Sigmoid colon (tissue), 7 donors: ENCODE data around the gene CFAP69. TPM values are rescaled to one million over a fixed set of nuclear protein-coding genes. Genes with fewer than 3 reads are reported as not detected.

Source experiments
- DNase-seq: peaks from one replicate; pipeline ENCODE4 v3.0.0-alpha.2; 2019
- H3K27ac ChIP-seq, 4 donors: fragments of 200-600 bp; sonication (generic); one replicate each; pipeline ENCODE4 v1.5.1; 2016 to 2019; ENCODE audit warnings: mild to moderate bottlenecking in 1 of 4
- H3K27me3 ChIP-seq, 3 donors: fragments of 200-600 bp; sonication (generic); one replicate each; pipeline ENCODE4 v1.5.1; 2019; ENCODE audit warnings: mild to moderate bottlenecking in 1 of 3
- H3K36me3 ChIP-seq, 4 donors: fragments of 200-600 bp; sonication (generic); one replicate each; pipeline ENCODE4 v1.5.1; 2016 to 2019
- H3K4me1 ChIP-seq, 4 donors: fragments of 200-600 bp; sonication (generic); one replicate each; pipeline ENCODE4 v1.5.1; 2017 to 2019
- H3K4me3 ChIP-seq, 4 donors: fragments of 200-600 bp; sonication (generic); one replicate each; pipeline ENCODE4 v1.5.1; 2017 to 2019; ENCODE audit warnings: mild to moderate bottlenecking in 2 of 4, moderate library complexity in 1 of 4
- H3K9me3 ChIP-seq, 4 donors: fragments of 200-600 bp in 3 of 4; sonication (generic) in 3 of 4; one replicate each; pipeline versions ENCODE4 v1.5.1 to v1.6.1; 2013 to 2019
- EP300 ChIP-seq, 4 donors: sonication (generic); formaldehyde crosslinking; IDR thresholded peaks; one replicate each; pipeline ENCODE4 v1.6.1; 2017; ENCODE audit warnings: antibody characterized with exemption in 4 of 4
- POLR2A ChIP-seq, 2 donors: fragments of 450-650 bp; IDR thresholded peaks; one replicate each; pipeline ENCODE4 v1.6.1; 2016; ENCODE audit warnings: antibody characterized with exemption in 2 of 2, mild to moderate bottlenecking in 2 of 2, moderate library complexity in 2 of 2
- POLR2AphosphoS5 ChIP-seq, 4 donors: sonication (generic); formaldehyde crosslinking; IDR thresholded peaks; one replicate each; pipeline ENCODE4 v1.6.1; 2017; ENCODE audit warnings: antibody characterized with exemption in 4 of 4
- WGBS, 2 donors: extraction: QIAGEN DNeasy Blood & Tissue Kit; methylation state at CpG; one replicate each; pipeline ENCODE4 v1.1.7; 2013; 5-methylcytosine and 5-hydroxymethylcytosine counted together
- intact Hi-C: fragments of 100-400 bp; cut with DNase I; formaldehyde crosslinking; loops from one replicate; pipeline ENCODE4 v1.15.1; 2023
- polyA plus RNA-seq, 3 donors: library from polyadenylated mRNA; stranded (reverse); fragments of 200-250 nt; gene quantifications; one replicate each; pipeline ENCODE4 v1.2.3, GENCODE V29; 2013
- total RNA-seq, 4 donors: library from RNA; depleted of rRNA; stranded (reverse); fragments of >200 nt; gene quantifications; one replicate each; pipeline ENCODE4 v1.1.0, GENCODE V29; 2016
- TF ChIP-seq, protein P1 (sequence below), 4 experiments: fragments of 450-650 bp in 3 of 4; fragments of 200-600 bp in 1 of 4; IDR thresholded peaks; one replicate each; pipeline ENCODE4 v1.5.1; 2016 to 2019; ENCODE audit warnings: antibody characterized with exemption in 4 of 4, mild to moderate bottlenecking in 3 of 4, moderate library complexity in 2 of 4
- donor health status: healthy with polysubstance abuse.
- donor health status: Bipolar disorder and iron deficiency.
- donor health status: healthy.

Gene CFAP69
- total and polyA plus RNA-seq, 7 donors: 1.0 to 23.5 (median 4.9) TPM

DNA sequence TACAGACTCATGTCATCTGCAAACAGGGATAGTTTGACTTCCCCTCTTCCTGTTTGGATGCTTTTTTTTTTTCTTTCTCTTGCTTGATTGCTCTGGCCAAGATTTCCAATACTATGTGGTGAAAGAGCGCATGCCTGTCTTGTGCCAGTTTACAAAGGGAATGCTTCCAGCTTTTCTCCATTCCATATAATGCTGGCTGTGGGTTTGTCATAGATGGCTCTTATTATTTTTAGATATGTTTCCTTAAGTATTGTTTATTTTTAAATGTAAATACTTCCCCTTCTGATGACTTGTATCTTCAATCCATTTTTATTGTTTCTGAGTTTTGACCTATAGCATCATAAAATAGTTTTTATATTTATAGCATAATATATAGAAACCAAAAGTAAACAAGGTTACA lies 58.3 kb downstream of the CFAP69 start:
- Histone ChIP-seq H3K27me3 (no peaks in the 10 kb centered on the region), H3K4me1 (no peaks in the 10 kb centered on the region), H3K9me3 (no peaks in the 10 kb centered on the region), H3K4me3 (no peak overlapping the region), H3K36me3 (peaks cover 0 to 9% (median 0%) of the 10 kb centered on the region in 4 donors), H3K27ac (no peak overlapping the region)
- TF ChIP-seq POLR2AphosphoS5 (IDR thresholded peaks at IDR 0.05) (no peak), EP300 (IDR thresholded peaks at IDR 0.05) (no peak), POLR2A (IDR thresholded peaks at IDR 0.05) (no peak)
- TF ChIP-seq, protein P1, sequence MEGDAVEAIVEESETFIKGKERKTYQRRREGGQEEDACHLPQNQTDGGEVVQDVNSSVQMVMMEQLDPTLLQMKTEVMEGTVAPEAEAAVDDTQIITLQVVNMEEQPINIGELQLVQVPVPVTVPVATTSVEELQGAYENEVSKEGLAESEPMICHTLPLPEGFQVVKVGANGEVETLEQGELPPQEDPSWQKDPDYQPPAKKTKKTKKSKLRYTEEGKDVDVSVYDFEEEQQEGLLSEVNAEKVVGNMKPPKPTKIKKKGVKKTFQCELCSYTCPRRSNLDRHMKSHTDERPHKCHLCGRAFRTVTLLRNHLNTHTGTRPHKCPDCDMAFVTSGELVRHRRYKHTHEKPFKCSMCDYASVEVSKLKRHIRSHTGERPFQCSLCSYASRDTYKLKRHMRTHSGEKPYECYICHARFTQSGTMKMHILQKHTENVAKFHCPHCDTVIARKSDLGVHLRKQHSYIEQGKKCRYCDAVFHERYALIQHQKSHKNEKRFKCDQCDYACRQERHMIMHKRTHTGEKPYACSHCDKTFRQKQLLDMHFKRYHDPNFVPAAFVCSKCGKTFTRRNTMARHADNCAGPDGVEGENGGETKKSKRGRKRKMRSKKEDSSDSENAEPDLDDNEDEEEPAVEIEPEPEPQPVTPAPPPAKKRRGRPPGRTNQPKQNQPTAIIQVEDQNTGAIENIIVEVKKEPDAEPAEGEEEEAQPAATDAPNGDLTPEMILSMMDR (IDR thresholded peaks at IDR 0.05): no peak
- intact Hi-C loops: no loop called here
- no peak for DNase-seq
- 72 to 92% methylated on average over 1 of the region's 1 CpG for WGBS, 2 donors

DNA sequence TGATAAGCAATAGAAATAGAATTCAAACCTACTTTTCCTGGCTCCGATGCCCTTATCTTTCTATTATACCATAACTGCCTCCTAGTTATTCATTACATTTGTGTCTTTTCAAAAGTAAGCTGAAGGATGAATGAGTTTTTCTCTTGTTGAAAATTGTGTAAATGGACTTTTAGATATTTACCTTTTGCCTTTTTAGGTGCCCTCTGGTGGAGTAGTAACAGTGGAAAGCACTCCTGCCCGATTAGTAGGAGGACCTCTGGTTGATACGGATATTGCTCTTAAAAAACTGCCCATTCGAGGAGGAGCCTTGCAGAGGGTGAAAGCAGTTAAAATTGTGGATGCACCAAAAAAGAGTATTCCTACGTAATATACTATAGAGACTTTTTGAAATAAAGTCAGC lies 64.9 kb downstream of the CFAP69 start:
- Histone ChIP-seq H3K4me3 (no peak overlapping the region), H3K36me3 (peaks cover 0 to 37% (median 0%) of the 10 kb centered on the region in 4 donors), H3K27me3 (no peaks in the 10 kb centered on the region), H3K9me3 (no peaks in the 10 kb centered on the region), H3K4me1 (no peaks in the 10 kb centered on the region), H3K27ac (no peak overlapping the region)
- 87 to 89% methylated on average over 5 of the region's 5 CpGs for WGBS, 2 donors
- intact Hi-C loops: loop anchor here (10.0 kb wide), 1 partner anchor 115 kb away; no protein-coding TSS in a partner anchor
- DNase-seq: no peak
- TF ChIP-seq POLR2AphosphoS5 (IDR thresholded peaks at IDR 0.05) (no peak), POLR2A (IDR thresholded peaks at IDR 0.05) (no peak), EP300 (IDR thresholded peaks at IDR 0.05) (no peak)
- TF ChIP-seq, protein P1 (IDR thresholded peaks at IDR 0.05): no peak

DNA sequence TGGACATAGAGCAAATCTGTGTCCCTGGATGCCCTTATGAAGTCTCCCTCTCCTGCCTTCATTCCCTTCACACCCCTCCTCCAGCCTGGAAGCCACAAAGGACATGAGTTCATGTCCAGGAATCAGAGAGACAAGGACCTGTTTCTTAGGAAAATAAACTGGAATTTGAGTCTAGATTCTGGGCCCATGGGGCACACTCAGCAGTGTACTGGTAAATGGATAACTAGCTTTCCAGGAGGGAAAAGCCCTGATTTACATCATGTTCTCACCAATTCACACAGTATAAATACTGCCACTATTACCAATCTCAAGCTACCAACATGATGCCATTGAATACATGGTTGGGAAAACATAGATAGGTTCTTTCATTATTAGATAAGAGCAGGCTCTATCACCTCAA lies 66.2 kb downstream of the CFAP69 start:
- Histone ChIP-seq H3K9me3 (no peaks in the 10 kb centered on the region), H3K4me1 (no peaks in the 10 kb centered on the region), H3K4me3 (no peak overlapping the region), H3K27ac (no peak overlapping the region), H3K27me3 (no peaks in the 10 kb centered on the region), H3K36me3 (peaks cover 0 to 36% (median 0%) of the 10 kb centered on the region in 4 donors)
- no peak for TF ChIP-seq EP300 (IDR thresholded peaks at IDR 0.05)
- TF ChIP-seq POLR2AphosphoS5 (IDR thresholded peaks at IDR 0.05): no peak
- no peak for TF ChIP-seq POLR2A (IDR thresholded peaks at IDR 0.05)
- TF ChIP-seq, protein P1 (IDR thresholded peaks at IDR 0.05): no peak
- intact Hi-C loops: loop anchor here (10.0 kb wide), 1 partner anchor 114 kb away; no protein-coding TSS in a partner anchor
- no peak for DNase-seq

DNA sequence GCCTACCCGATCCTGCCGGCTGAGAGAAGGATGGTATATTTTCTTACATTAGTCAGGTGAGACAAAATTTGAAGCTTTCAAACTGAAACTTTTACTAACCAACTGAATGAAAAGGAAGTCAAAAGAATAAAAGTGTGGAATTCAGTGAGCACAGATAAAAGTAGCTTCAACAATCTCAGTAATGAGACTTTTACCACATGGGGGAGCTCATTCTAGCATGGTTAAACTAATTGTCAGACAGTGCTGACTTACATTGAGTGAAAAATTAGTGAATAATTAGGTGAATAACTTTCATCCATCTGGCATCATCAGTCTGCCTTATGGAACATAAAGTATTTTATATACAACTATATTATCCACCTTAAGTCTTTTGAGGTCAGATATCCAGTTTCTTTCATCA lies 67.8 kb downstream of the CFAP69 start:
- 93 to 98% methylated on average over 2 of the region's 2 CpGs for WGBS, 2 donors
- intact Hi-C loops: loop anchor here (10.0 kb wide), 1 partner anchor 112 kb away; no protein-coding TSS in a partner anchor
- peaks cover 0 to 33% (median 0%) of the 10 kb centered on the region in 4 donors for H3K36me3 ChIP-seq
- H3K27me3 ChIP-seq: no peaks in the 10 kb centered on the region
- H3K27ac ChIP-seq: no peak overlapping the region
- no peak overlapping the region for H3K4me3 ChIP-seq
- DNase-seq: no peak
- H3K9me3 ChIP-seq: no peaks in the 10 kb centered on the region
- no peaks in the 10 kb centered on the region for H3K4me1 ChIP-seq
- TF ChIP-seq, protein P1 (IDR thresholded peaks at IDR 0.05): no peak
- TF ChIP-seq POLR2AphosphoS5 (IDR thresholded peaks at IDR 0.05) (no peak), EP300 (IDR thresholded peaks at IDR 0.05) (no peak), POLR2A (IDR thresholded peaks at IDR 0.05) (no peak)

DNA sequence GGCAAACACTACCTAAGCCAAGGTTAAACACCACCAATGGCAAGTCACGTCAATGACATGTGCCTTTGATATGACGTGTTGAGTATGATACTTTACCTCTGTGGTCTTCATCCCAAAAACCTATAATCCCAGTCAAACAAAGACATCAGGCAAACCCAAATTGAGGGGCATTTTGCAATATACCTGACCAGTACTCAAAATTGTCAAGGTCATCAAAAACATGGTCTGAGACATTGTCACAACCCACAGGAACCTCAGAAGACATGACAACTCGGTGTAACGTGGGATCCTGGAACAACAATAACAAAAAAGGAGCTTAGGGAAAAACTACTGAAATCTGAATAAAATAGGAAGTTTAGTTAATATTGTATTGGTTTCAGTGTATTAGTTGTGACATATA lies 68.9 kb downstream of the CFAP69 start:
- no peaks in the 10 kb centered on the region for H3K9me3 ChIP-seq
- WGBS, 2 donors: 70 to 73% methylated on average over 4 of the region's 4 CpGs
- no peak for TF ChIP-seq EP300 (IDR thresholded peaks at IDR 0.05)
- H3K4me1 ChIP-seq: no peaks in the 10 kb centered on the region
- no peak overlapping the region for H3K4me3 ChIP-seq
- peaks cover 0 to 21% (median 0%) of the 10 kb centered on the region in 4 donors for H3K36me3 ChIP-seq
- DNase-seq: no peak
- H3K27me3 ChIP-seq: peaks cover 0 to 4% (median 0%) of the 10 kb centered on the region in 3 donors
- intact Hi-C loops: loop anchor here (10.0 kb wide), 1 partner anchor 111 kb away; no protein-coding TSS in a partner anchor
- no peak overlapping the region for H3K27ac ChIP-seq
